ENCODE measurements around the gene BIVM.

DNA sequence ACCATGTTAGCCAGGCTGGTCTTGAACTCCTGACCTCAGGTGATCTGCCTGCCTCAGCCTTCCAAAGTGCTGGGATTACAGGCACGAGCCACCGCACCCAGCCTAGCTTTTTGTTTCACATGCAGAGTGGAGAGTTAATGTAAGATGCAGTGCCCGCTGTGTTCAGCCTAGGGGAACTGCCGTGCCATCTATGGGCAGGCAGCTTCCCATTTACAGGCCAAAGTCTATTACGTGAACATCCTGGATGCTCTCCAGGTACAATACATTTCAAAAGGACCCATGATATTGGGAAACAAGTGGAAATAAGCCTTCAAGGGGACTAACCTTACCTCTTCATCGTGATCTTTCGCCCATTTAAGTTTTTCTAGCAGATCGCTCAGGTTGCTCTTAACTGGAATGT is 10.2 kb upstream of the BIVM start:
- TF ChIP-seq, protein P1, sequence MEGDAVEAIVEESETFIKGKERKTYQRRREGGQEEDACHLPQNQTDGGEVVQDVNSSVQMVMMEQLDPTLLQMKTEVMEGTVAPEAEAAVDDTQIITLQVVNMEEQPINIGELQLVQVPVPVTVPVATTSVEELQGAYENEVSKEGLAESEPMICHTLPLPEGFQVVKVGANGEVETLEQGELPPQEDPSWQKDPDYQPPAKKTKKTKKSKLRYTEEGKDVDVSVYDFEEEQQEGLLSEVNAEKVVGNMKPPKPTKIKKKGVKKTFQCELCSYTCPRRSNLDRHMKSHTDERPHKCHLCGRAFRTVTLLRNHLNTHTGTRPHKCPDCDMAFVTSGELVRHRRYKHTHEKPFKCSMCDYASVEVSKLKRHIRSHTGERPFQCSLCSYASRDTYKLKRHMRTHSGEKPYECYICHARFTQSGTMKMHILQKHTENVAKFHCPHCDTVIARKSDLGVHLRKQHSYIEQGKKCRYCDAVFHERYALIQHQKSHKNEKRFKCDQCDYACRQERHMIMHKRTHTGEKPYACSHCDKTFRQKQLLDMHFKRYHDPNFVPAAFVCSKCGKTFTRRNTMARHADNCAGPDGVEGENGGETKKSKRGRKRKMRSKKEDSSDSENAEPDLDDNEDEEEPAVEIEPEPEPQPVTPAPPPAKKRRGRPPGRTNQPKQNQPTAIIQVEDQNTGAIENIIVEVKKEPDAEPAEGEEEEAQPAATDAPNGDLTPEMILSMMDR (conservative IDR thresholded peaks at IDR 0.05): no peak
- no peak for TF ChIP-seq EZH2 (IDR thresholded peaks at IDR 0.05; ENCODE audit: low read depth)
